HG02798 (cell line): Measurements from ENCODE around the gene ZFR.
A peak's percentile ranks its signal among the peaks of the same experiment; 100 is the strongest.
"Not testable (repeated sequence)": the region's sequence is repeated elsewhere in the genome, so short reads cannot be mapped to it uniquely, and the experiment has no call there.

Experiments used
- ATAC-seq: cut with Tn5 transposase; IDR thresholded peaks from one replicate; pipeline ENCODE4 v1.9.1; 2021; ENCODE audit warnings: mild to moderate bottlenecking; ENCODE audit not compliant: unreplicated experiment, poor library complexity

Gene ZFR

DNA sequence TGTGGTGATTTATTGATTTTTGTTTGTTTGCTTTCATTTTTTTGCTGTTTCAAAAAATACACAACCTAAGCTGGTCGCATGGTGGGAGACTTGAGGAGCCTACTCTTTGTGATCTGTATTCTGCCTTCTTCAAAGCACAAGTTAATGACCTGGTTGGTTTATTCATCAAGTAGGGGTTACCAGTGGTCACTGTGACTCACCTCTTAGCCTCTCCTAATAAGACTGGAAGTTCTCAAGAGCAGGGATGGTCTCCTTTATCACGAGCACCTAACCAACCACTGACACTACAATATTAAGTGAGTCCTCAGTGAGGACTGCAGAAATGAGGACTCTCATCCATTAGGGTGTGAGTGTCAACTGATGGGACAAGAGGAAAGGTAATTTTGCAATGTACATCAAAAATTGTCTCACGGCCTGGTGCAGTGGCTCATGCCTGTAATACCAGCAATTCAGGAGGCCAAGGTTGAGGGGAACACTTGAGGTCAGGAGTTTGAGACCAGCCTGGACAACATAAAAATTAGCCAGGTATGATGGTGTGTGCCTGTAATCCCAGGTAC, 118.2 kb downstream of the ZFR start:
- ATAC-seq: no peak

- no peak for ATAC-seq
Measured at GRCh38 chr5:32325616-32326015, 118.9 kb downstream of the ZFR start.

GRCh38 chr5:32325062-32325461, 119.5 kb downstream of the ZFR start:
- peak; percentile 83 for ATAC-seq

GRCh38 chr5:32323741-32324140, 120.8 kb downstream of the ZFR start:
- ATAC-seq: no peak

GRCh38 chr5:32322882-32323281, 121.7 kb downstream of the ZFR start:
- no peak for ATAC-seq

GRCh38 chr5:32321787-32322186, 122.8 kb downstream of the ZFR start:
- not testable (repeated sequence) for ATAC-seq

GRCh38 chr5:32320576-32320975, 124.0 kb downstream of the ZFR start:
- no peak for ATAC-seq

GRCh38 chr5:32319926-32320543, 124.5 kb downstream of the ZFR start:
- ATAC-seq: no peak

GRCh38 chr5:32319392-32319791, 125.1 kb downstream of the ZFR start:
- ATAC-seq: no peak

- no peak for ATAC-seq
Measured at GRCh38 chr5:32317041-32317440, 127.5 kb downstream of the ZFR start.

GRCh38 chr5:32315221-32316014, 129.1 kb downstream of the ZFR start:
- no peak for ATAC-seq

DNA sequence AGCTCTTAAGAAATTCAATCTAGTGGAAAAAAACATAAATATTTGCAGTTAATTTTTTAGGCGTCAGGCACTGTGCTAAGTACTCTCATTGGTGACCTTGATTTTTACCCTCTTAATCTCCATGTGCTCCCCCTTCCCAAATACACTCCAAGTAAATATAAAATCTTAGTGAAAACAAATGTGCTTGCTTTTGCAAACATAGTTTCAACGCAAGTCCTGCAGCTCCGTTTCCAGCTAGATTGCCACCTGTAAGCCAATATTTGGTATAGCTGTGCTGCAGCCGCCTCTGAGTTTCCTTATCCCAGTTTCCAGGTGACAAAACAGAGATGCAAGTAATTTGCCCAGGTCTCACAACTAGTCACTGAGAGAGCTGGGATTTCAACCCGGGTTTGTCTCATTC, 129.9 kb downstream of the ZFR start:
- no peak for ATAC-seq

DNA sequence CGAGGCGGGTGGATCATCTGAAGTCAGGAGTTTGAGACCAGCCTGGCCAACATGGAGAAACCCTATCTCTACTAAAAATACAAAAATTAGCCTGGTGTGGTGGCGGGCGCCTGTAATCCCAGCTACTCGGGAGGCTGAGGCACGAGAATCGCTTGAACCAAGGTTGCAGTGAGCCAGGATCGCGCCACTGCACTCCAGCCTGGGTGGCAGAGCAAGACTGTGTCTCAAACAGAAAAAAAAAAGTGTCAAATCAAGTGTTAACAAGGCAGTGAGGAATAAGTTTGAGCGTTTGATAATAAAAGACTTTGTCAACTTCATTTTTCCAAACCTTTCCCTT, 130.4 kb downstream of the ZFR start:
- not testable (repeated sequence) for ATAC-seq

DNA sequence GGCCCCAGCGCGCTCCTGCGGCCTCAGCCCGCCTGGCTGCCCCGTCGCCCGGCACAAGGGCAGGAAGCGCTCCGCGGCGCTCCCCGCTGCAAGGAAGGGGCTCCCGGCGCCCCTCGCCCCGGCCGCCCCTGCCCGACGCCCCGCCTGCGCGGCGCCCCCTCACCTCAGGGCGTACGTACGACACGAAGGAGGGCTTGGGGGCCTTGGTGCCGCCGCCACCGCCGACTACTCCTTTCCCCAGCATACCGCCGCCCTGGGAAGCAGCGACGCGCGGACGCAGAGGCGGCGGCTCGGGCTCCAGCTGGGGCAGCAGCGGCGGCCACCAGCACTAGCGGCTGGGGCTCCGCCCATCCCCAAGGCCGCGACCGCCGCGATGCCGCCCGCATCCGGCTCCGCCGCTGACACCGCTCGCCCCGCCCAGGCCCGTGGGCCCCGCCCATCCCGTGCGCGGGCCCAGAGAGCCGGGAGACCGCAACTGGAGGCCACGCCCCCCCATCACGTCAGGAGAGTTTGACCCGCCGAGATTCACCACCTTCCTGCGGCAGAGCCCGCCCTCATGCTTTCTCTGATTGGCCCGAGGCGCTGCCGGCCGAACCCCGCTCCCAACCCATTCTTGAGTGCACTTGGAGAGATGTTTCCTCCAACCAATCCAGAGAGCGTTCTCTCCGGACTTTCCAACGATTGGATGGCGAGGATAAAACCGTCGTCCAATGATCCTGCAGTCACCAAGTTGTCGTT, 131.8 kb downstream of the ZFR start, which contains the start of gene MTMR12:
TSS of gene MTMR12 (minus strand) at position 345 of the 738 bp plus-strand sequence. CDS start at position 244, 101 bp downstream.
- peak; percentile 94 for ATAC-seq

DNA sequence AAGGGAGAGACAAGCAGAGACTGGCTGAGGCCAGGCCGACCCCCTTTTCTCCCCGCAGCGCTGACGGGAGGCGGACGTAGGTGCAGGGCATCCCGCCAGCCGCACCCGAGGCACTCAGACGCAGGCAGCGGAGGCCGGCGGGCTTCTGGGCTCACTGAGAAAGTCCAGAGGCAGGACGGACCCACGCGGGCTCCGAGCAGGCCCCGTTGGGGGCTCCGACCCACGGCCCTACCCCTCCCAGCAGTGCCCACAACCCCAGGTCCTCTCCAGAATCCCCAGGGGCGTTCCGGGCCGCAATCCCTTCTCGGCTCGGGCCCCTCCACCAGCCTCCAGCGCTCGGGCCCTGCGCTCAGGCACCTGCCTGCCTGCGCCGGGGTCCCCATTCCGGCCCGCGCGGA, 132.3 kb downstream of the ZFR start:
- ATAC-seq: peak; percentile 26

DNA sequence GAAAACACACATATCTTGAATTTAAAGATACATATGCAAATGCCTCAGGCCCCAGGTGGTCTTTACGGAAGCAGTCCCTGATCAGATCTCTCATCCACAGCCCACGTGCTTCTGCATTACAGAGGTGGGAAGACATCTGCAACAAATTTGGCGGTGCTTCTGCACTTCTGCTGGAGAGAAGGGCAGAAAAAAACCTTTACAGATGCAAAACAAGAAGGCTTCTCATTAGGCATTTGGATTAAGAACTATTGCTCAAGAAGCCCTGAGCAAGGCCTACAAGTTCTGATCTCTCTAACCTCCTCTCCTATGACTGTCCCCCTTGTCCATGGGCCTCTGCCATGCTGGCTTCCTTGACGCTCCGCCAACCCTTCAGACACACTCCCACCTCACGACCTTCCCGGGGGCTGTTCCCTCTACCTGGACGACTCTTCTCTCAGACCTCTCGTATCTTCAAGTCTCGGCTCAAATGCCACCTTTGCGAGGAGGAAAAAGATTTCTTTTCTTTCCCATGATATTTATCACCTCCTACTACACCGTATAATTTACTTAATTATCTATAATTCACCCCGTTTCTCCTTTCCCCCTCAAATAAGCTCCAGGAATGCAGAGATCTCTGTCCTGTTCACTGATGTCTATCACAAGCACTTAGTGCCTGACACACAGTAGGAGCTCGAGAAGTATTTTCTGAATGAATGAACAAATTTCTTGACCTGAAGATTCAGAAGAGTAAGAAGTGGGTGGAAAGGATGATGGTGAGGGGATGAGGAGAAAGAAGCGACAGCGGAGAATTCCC, 132.9 kb downstream of the ZFR start:
- ATAC-seq: no peak

DNA sequence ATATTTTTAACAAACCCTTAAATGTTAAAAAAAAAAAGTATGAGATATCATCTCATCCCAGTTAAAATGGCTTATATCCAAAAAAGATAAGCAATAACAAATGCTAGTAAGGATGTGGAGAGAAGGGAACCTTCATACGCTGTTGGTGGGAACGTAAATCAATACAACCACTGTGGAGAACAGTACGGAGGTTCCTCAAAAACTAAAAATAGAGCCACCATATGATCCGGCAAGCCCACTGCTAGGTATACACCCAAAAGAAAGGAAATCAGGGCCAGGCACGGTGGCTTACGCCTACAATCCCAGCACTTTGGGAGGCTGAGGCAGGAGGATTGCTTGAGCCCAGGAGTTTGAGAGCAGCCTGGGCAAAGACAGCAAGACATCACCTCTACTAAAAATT, 134.8 kb downstream of the ZFR start:
- ATAC-seq: no peak

DNA sequence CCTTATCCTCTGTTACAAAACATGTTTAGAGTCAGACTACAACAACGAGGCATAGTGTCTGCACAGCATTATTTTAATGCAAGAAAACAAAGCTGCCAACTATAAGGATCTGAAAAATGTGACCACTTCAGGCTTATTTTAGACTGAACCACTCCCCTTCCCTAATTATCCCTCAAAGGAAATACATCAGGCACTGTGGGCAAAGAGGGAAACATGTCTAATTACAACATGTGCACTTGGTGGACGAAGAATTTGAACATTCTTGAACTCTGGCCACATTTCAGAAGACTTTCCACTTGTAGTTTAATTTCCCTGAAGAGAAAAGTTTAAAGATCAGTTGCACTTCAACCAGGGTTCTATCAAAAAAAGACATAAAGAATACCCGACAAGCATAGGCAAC, 135.6 kb downstream of the ZFR start:
- ATAC-seq: no peak

DNA sequence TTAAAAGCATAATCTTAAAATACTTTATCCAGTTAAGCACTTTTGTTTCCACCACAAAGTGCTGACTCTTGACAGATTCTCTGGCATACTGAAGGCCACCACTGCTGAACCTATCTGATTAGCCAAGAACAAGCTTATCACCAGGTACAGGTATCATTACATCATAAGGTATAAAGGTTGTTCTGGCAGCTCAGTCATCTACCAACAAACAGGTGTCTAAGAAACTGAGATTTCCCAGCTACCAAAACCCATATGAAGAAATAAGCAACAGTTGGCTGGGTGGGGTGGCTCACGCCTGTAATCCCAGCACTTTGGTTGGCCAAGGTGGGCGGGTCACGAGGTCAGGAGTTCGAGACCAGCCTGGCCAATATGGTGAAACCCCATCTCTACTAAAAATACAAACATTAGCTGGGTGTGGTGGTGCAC, 136.8 kb downstream of the ZFR start:
- ATAC-seq: no peak

GRCh38 chr5:32304622-32305021, 139.9 kb downstream of the ZFR start:
- no peak for ATAC-seq
